Activated CD8-positive, alpha-beta T cell treated with anti-CD3 and anti-CD28 coated beads, Interleukin-2, amount 10 ng/mL, durations not matched to agents 7 days and 5 days (primary cell): ENCODE results near the gene FIGN. TPM values are rescaled to one million over a fixed set of nuclear protein-coding genes. Genes with fewer than 3 reads are reported as not detected.

ENCODE experiments used
- ATAC-seq: fragments of 150-1000 bp; cut with Tn5 transposase; one replicate; pipeline ENCODE4 v1.10.0; 2021; ENCODE audit warnings: moderate library complexity
- CTCF ChIA-PET: fragments of 350-600 bp; sonication (Branson Sonifier 250); formaldehyde crosslinking; loops from one replicate; lab custom pipeline; 2021; ENCODE audit warnings: antibody characterized with exemption; lab: Charles Lee
- POLR2A ChIA-PET: fragments of 350-600 bp; sonication (Branson Sonifier 250); formaldehyde crosslinking; loops from one replicate; lab custom pipeline; 2021; ENCODE audit warnings: antibody characterized with exemption; lab: Charles Lee
- DNase-seq: peaks from one replicate; pipeline ENCODE4 v3.0.0-alpha.2; 2020
- H3K27ac Mint-ChIP-seq: one replicate; pipeline ENCODE4 v1.8.0; 2021; ENCODE audit warnings: mild to moderate bottlenecking, mixed read lengths
- H3K27me3 Mint-ChIP-seq: one replicate; pipeline ENCODE4 v1.8.0; 2021; ENCODE audit warnings: low read depth, mixed read lengths
- H3K36me3 Mint-ChIP-seq: one replicate; pipeline ENCODE4 v1.8.0; 2021; ENCODE audit warnings: low read depth, mixed read lengths
- H3K4me1 Mint-ChIP-seq: one replicate; pipeline ENCODE4 v1.8.0; 2021; ENCODE audit warnings: low read depth, mixed read lengths
- H3K4me3 Mint-ChIP-seq: one replicate; pipeline ENCODE4 v1.8.0; 2021; ENCODE audit warnings: mild to moderate bottlenecking, mixed read lengths
- H3K9me3 Mint-ChIP-seq: one replicate; pipeline ENCODE4 v1.8.0; 2022; ENCODE audit warnings: mixed read lengths; ENCODE audit not compliant: insufficient read depth
- total RNA-seq, 2 experiments: library from RNA; stranded (reverse); gene quantifications; one replicate each; pipeline ENCODE4 v1.2.3, GENCODE V29; 2021

Gene FIGN
- total RNA-seq, 2 experiments from 2014 or later, result not detected

- ChIA-PET POLR2A (no interaction called here), CTCF (no interaction called here)
- Mint-ChIP-seq H3K9me3 (peaks cover 6% of the 10 kb centered on the region), H3K4me1 (no peaks in the 10 kb centered on the region), H3K27ac (no peak overlapping the region), H3K36me3 (no peaks in the 10 kb centered on the region), H3K4me3 (no peak overlapping the region), H3K27me3 (no peaks in the 10 kb centered on the region)
- DNase-seq, result no peak
- ATAC-seq, result no peak
These were observed 64.9 kb downstream of the FIGN start for GRCh38 chr2:163670929-163671328.

DNA sequence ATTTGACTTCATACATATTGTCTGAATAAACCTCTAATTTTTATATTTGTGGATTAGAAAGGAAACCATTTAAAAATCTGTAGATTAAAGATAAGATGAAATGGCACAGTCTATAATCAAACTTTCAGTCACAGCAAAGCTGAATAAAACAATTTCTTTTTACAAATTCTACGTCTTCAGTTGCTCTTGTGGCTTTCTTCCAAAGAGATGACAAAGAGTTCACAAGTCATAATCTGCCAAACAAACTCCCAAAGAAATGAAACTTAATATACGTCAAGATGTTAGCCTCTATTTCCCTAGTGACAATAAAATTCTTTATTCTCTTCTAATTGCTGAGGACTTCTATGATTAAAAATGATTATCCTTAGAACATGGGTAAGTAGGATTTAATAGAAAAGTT, 66.3 kb downstream of the FIGN start:
- DNase-seq (no peak), ATAC-seq (no peak)
- POLR2A ChIA-PET, result no interaction called here
- CTCF ChIA-PET, result no interaction called here
- Mint-ChIP-seq H3K4me1 (no peaks in the 10 kb centered on the region), H3K27me3 (no peaks in the 10 kb centered on the region), H3K4me3 (no peak overlapping the region), H3K9me3 (peaks cover 6% of the 10 kb centered on the region), H3K36me3 (no peaks in the 10 kb centered on the region), H3K27ac (no peak overlapping the region)

GRCh38 chr2:163667064-163667887, 68.5 kb downstream of the FIGN start:
- Mint-ChIP-seq H3K27me3 (no peaks in the 10 kb centered on the region), H3K4me1 (no peaks in the 10 kb centered on the region), H3K36me3 (no peaks in the 10 kb centered on the region), H3K27ac (no peak overlapping the region), H3K4me3 (no peak overlapping the region), H3K9me3 (peaks cover 6% of the 10 kb centered on the region)
- ATAC-seq (no peak), DNase-seq (no peak)
- ChIA-PET CTCF (no interaction called here), POLR2A (no interaction called here)

GRCh38 chr2:163665817-163666216, 70.0 kb downstream of the FIGN start:
- Mint-ChIP-seq H3K4me1 (no peaks in the 10 kb centered on the region), H3K27me3 (no peaks in the 10 kb centered on the region), H3K9me3 (peaks cover 6% of the 10 kb centered on the region), H3K27ac (no peak overlapping the region), H3K36me3 (no peaks in the 10 kb centered on the region), H3K4me3 (no peak overlapping the region)
- DNase-seq (no peak), ATAC-seq (no peak)
- CTCF ChIA-PET, result no interaction called here
- POLR2A ChIA-PET, result no interaction called here

GRCh38 chr2:163665051-163665450, 70.8 kb downstream of the FIGN start:
- ChIA-PET POLR2A (no interaction called here), CTCF (no interaction called here)
- ATAC-seq (no peak), DNase-seq (no peak)
- no peak overlapping the region for H3K4me3 Mint-ChIP-seq
- peaks cover 6% of the 10 kb centered on the region for H3K9me3 Mint-ChIP-seq
- H3K27me3 Mint-ChIP-seq, result no peaks in the 10 kb centered on the region
- no peaks in the 10 kb centered on the region for H3K36me3 Mint-ChIP-seq
- no peak overlapping the region for H3K27ac Mint-ChIP-seq
- H3K4me1 Mint-ChIP-seq, result no peaks in the 10 kb centered on the region

DNA sequence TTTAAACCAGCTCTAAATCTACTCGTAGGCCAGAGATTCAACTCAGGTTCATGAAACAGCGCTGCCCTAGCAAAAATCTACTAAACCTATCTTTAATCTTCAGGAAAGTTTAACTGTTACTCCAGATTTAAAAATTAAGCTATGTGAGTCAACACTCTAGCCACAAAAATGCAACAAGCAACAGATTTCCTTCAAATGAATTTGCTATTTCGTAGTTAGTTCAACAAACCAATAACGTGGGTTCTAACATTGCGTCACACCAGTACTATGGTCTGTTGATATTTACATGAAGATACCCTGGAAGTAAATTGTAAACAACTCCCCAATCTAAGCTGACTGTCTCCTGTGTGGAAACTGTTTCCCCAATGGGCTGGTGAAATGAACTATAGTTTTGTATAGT, 71.2 kb downstream of the FIGN start:
- ChIA-PET CTCF (interaction anchor here (0.5 kb wide), 1 partner anchor 495 kb away, joined by 3 read pairs; no protein-coding TSS in a partner anchor), POLR2A (no interaction called here)
- Mint-ChIP-seq H3K27me3 (no peaks in the 10 kb centered on the region), H3K4me3 (no peak overlapping the region), H3K9me3 (peaks cover 6% of the 10 kb centered on the region), H3K36me3 (no peaks in the 10 kb centered on the region), H3K4me1 (no peaks in the 10 kb centered on the region), H3K27ac (no peak overlapping the region)
- DNase-seq (no peak), ATAC-seq (no peak)

DNA sequence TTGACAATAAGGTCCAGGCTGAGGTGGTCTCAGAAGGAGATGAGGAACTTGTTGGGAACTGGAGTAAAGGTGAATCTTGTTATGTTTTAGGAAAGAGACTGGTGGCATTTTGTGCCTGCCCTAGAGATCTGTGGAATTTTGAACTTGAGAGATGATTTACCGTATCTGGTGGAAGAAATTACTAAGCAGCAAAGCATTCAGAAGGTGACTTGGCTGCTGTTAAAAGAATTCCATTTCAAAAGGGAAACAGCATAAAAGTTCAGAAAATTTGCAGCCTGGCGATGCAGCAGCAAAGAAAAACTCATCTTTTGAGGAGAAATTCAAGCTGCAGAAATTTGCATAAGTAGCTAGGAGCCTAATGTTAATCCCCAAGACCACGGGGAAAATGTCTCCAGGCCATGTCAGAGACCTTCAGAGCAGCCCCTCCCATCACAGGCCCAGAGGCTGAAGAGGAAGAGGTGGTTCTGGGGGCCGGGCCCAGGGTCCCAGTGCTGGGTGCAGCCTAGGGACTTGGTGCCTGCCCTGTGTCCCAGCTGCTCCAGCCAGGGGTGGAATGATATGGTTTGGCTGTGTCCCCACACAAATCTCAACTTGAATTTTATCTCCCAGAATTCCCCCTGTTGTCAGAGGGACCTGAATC, 73.5 kb downstream of the FIGN start:
- POLR2A ChIA-PET, result no interaction called here
- no peak overlapping the region for H3K4me3 Mint-ChIP-seq
- H3K27me3 Mint-ChIP-seq, result no peaks in the 10 kb centered on the region
- H3K4me1 Mint-ChIP-seq, result no peaks in the 10 kb centered on the region
- ATAC-seq (no peak), DNase-seq (no peak)
- no peaks in the 10 kb centered on the region for H3K9me3 Mint-ChIP-seq
- CTCF ChIA-PET, result no interaction called here
- H3K36me3 Mint-ChIP-seq, result no peaks in the 10 kb centered on the region
- H3K27ac Mint-ChIP-seq, result no peak overlapping the region

DNA sequence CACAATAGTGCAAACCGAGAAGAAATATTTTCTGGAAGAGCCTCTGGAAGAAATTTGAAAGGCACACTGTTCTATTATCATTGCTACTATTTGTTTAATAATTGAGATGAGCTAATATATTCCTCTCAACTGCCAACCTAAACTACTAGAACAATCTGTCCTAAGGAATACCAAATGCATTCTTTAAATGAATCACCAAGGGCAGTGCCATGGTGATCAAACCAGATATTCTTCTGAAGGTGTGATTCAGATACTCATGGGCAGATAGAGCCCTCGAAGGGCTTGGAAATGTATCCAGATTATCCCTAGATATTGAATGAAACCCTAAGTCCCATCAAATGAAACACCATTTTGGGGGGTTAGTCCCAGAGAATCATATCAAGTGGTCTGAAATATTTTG, 76.6 kb downstream of the FIGN start:
- H3K4me1 Mint-ChIP-seq, result no peaks in the 10 kb centered on the region
- POLR2A ChIA-PET, result no interaction called here
- H3K9me3 Mint-ChIP-seq, result no peaks in the 10 kb centered on the region
- no peak for DNase-seq
- no peaks in the 10 kb centered on the region for H3K27me3 Mint-ChIP-seq
- H3K27ac Mint-ChIP-seq, result no peak overlapping the region
- no peak overlapping the region for H3K4me3 Mint-ChIP-seq
- CTCF ChIA-PET, result no interaction called here
- ATAC-seq, result no peak
- H3K36me3 Mint-ChIP-seq, result no peaks in the 10 kb centered on the region

- ChIA-PET POLR2A (no interaction called here), CTCF (no interaction called here)
- H3K36me3 Mint-ChIP-seq, result no peaks in the 10 kb centered on the region
- ATAC-seq, result no peak
- H3K27me3 Mint-ChIP-seq, result no peaks in the 10 kb centered on the region
- H3K4me1 Mint-ChIP-seq, result no peaks in the 10 kb centered on the region
- H3K9me3 Mint-ChIP-seq, result no peaks in the 10 kb centered on the region
- no peak overlapping the region for H3K27ac Mint-ChIP-seq
- DNase-seq, result no peak
- H3K4me3 Mint-ChIP-seq, result no peak overlapping the region
These were observed 77.3 kb downstream of the FIGN start for GRCh38 chr2:163658556-163658955.

DNA sequence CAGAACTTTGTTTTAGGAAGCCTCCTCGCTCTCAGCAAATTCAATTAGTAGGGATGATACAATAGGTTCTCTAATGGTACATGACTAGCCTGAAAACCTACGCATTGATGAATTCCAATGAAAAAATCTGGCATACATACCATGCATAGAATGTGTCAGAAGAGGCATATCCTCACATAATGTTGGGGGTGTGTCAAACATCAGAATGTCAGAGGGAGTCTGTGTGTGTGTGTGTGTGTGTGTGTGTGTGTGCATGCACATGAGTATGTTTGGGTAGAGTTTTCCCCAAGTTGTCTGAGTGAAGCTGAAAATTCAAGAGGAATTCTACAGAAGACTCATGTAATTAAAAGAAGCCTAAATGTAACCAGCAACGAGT, 78.5 kb downstream of the FIGN start:
- ATAC-seq (no peak), DNase-seq (no peak)
- Mint-ChIP-seq H3K27me3 (no peaks in the 10 kb centered on the region), H3K9me3 (no peaks in the 10 kb centered on the region), H3K27ac (no peak overlapping the region), H3K4me1 (no peaks in the 10 kb centered on the region), H3K36me3 (no peaks in the 10 kb centered on the region), H3K4me3 (no peak overlapping the region)
- POLR2A ChIA-PET, result no interaction called here
- CTCF ChIA-PET, result no interaction called here

DNA sequence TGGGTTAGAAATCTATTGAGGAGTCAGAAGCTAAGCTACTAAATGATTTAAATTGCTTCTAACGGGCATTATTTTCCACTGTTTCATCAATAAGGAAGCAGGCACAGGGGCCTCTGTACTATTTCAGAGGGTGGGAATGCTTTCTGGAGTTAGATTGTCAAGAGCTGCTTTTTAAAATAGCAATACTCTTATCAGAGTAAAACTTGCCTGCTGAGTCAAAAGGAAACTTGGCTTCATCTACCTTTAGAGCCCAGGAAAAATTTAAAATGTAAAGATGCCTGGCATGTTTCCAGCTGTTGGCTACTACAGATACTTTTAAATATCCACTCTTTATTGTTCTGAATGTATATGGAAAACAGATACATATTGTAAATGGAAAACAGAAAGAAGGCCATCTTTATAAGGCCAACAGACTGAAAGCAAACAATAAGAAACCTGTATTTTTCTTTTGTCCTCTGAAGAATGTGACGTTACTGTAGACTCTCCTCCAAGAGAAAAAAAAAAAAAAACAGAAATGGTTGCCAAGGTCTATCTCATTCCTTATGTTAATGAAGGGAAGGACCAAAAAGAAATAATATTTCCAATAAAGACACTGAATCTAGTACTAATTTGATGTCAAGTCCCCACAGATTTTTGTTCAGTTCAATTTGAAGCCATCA, 79.1 kb downstream of the FIGN start:
- ChIA-PET CTCF (no interaction called here), POLR2A (no interaction called here)
- H3K4me3 Mint-ChIP-seq, result no peak overlapping the region
- no peak overlapping the region for H3K27ac Mint-ChIP-seq
- no peak for ATAC-seq
- no peaks in the 10 kb centered on the region for H3K36me3 Mint-ChIP-seq
- no peak for DNase-seq
- no peaks in the 10 kb centered on the region for H3K9me3 Mint-ChIP-seq
- H3K4me1 Mint-ChIP-seq, result no peaks in the 10 kb centered on the region
- no peaks in the 10 kb centered on the region for H3K27me3 Mint-ChIP-seq

DNA sequence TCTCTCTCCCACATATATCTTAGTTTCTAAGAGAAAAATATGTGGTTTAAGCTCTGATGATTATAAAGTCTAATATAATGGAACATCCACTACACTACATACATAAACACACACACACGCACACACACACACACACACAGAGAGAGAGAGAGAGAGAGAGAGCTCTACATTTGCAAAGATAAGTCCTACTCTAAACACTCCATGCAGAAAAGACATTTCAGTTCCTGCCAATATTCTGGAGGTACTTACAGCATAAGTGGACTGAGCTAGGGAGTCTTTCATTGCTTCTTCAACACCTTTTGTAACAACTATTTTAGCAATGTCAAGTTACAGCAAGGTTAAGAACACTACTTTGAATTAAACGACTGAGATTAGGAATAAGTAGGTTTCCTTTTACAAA, 80.1 kb downstream of the FIGN start:
- ATAC-seq, result no peak
- H3K4me3 Mint-ChIP-seq, result no peak overlapping the region

More for the DNA sequence above, 80.1 kb downstream of the FIGN start:
- no peak overlapping the region for H3K27ac Mint-ChIP-seq
- POLR2A ChIA-PET, result no interaction called here
- DNase-seq, result no peak
- no peaks in the 10 kb centered on the region for H3K36me3 Mint-ChIP-seq
- CTCF ChIA-PET, result no interaction called here
- no peaks in the 10 kb centered on the region for H3K9me3 Mint-ChIP-seq
- no peaks in the 10 kb centered on the region for H3K4me1 Mint-ChIP-seq
- H3K27me3 Mint-ChIP-seq, result no peaks in the 10 kb centered on the region
